Caco-2 (cell line): ENCODE data around the gene CD302. TPM values are rescaled to one million over a fixed set of nuclear protein-coding genes. Genes with fewer than 3 reads are reported as not detected.

Experiments used
- BruUV-seq: library from RNA; stranded (reverse); fragments of 400-500 nt; replicated peaks from 2 replicates; lab custom pipeline; 2021; lab: Mats Ljungman, UMichigan
- CTCF ChIA-PET: fragments of 300-600 bp; sonication (Branson Sonifier 250); formaldehyde crosslinking; loops from one replicate; lab custom pipeline; 2022; ENCODE audit warnings: antibody characterized with exemption; lab: Charles Lee
- POLR2A ChIA-PET: fragments of 300-600 bp; sonication (Branson Sonifier 250); formaldehyde crosslinking; loops from one replicate; lab custom pipeline; 2022; ENCODE audit warnings: antibody characterized with exemption; lab: Charles Lee
- DNase-seq, 2 experiments: peaks; one replicate each; pipeline versions ENCODE4 v3.0.0 to v3.0.0-alpha.2; 2020 to 2022
- H3K27me3 ChIP-seq: replicated peaks from 2 replicates; pipeline ENCODE4 v1.6.0; 2011; ENCODE audit warnings: low read length; ENCODE audit not compliant: control insufficient read depth, insufficient read depth
- H3K36me3 ChIP-seq: 2 replicates; pipeline ENCODE4 v1.5.1; 2011; ENCODE audit warnings: low read length; ENCODE audit not compliant: control insufficient read depth, insufficient read depth
- H3K4me1 ChIP-seq: fragments of 250-450 bp; sonication (Bioruptor Pico); 2 replicates; pipeline ENCODE4 v1.5.1; 2020; ENCODE audit warnings: mild to moderate bottlenecking
- H3K4me3 ChIP-seq: 2 replicates; pipeline ENCODE4 v1.5.1; 2011; ENCODE audit warnings: low read depth, mild to moderate bottlenecking, control low read depth, low read length
- H3K9me3 ChIP-seq: fragments of 250-450 bp; sonication (Bioruptor Pico); 2 replicates; pipeline ENCODE4 v1.5.1; 2020; ENCODE audit warnings: mild to moderate bottlenecking, moderate library complexity
- H3K27ac Mint-ChIP-seq: one replicate; pipeline ENCODE4 v1.8.0; 2022; ENCODE audit warnings: mixed read lengths; ENCODE audit not compliant: unreplicated experiment
- H3K27me3 Mint-ChIP-seq: one replicate; pipeline ENCODE4 v1.8.0; 2022; ENCODE audit warnings: mixed read lengths; ENCODE audit not compliant: insufficient read depth, unreplicated experiment
- H3K36me3 Mint-ChIP-seq: one replicate; pipeline ENCODE4 v1.8.0; 2022; ENCODE audit warnings: mild to moderate bottlenecking, mixed read lengths; ENCODE audit not compliant: insufficient read depth, unreplicated experiment
- H3K4me1 Mint-ChIP-seq: one replicate; pipeline ENCODE4 v1.8.0; 2022; ENCODE audit warnings: low read depth, mixed read lengths; ENCODE audit not compliant: unreplicated experiment
- H3K4me3 Mint-ChIP-seq: one replicate; pipeline ENCODE4 v1.8.0; 2022; ENCODE audit warnings: mild to moderate bottlenecking, moderate library complexity, mixed read lengths; ENCODE audit not compliant: unreplicated experiment
- H3K9me3 Mint-ChIP-seq: one replicate; pipeline ENCODE4 v1.8.0; 2022; ENCODE audit warnings: mixed read lengths; ENCODE audit not compliant: unreplicated experiment
- CTCF ChIP-seq, 2 experiments: fragments of 200-600 bp in 1 of 2; IDR thresholded peaks; 1 replicate in 1 of 2; 2 replicates in 1 of 2; pipeline versions ENCODE4 v1.5.1 to v1.8.0; 2011 to 2022; ENCODE audit warnings: antibody characterized with exemption in 1 of 2, control low read depth in 1 of 2, inconsistent platforms in 1 of 2, low read depth in 1 of 2, low read length in 1 of 2, mild to moderate bottlenecking in 1 of 2, moderate library complexity in 1 of 2; ENCODE audit not compliant: insufficient read depth in 1 of 2, severe bottlenecking in 1 of 2, unreplicated experiment in 1 of 2
- intact Hi-C: fragments of 100-400 bp; cut with micrococcal nuclease; formaldehyde crosslinking; loops from one replicate; pipeline ENCODE4 v1.10.0; 2022; ENCODE audit not compliant: unreplicated experiment
- total RNA-seq: library from RNA; stranded (reverse); gene quantifications from 2 replicates; pipeline ENCODE4 v1.2.3, GENCODE V29; 2022

Gene CD302
- total RNA-seq, 1 experiment from 2014 or later: 7.5 TPM

GRCh38 chr2:159737917-159738296, 60.1 kb downstream of the CD302 start:
- Mint-ChIP-seq H3K4me1 (no peaks in the 10 kb centered on the region), H3K9me3 (no peaks in the 10 kb centered on the region), H3K4me3 (no peak overlapping the region), H3K27ac (no peak overlapping the region), H3K27me3 (no peaks in the 10 kb centered on the region), H3K36me3 (peaks cover 74% of the 10 kb centered on the region)
- no TSS peak for BruUV-seq
- Histone ChIP-seq H3K27me3 (no peaks in the 10 kb centered on the region), H3K9me3 (no peaks in the 10 kb centered on the region), H3K4me1 (no peaks in the 10 kb centered on the region), H3K4me3 (no peak overlapping the region), H3K36me3 (peaks cover 10% of the 10 kb centered on the region)
- no peak for TF ChIP-seq CTCF (IDR thresholded peaks at IDR 0.05; ENCODE audit: insufficient read depth in 1 of 2, low read depth in 1 of 2, low read length in 1 of 2, severe bottlenecking in 1 of 2, unreplicated experiment in 1 of 2)
- intact Hi-C loops: no loop called here
- POLR2A ChIA-PET: no interaction called here
- DNase-seq: no peak
- CTCF ChIA-PET: no interaction called here

- Mint-ChIP-seq H3K9me3 (no peaks in the 10 kb centered on the region), H3K4me3 (no peak overlapping the region), H3K27ac (no peak overlapping the region), H3K4me1 (no peaks in the 10 kb centered on the region), H3K36me3 (peaks cover 73% of the 10 kb centered on the region), H3K27me3 (no peaks in the 10 kb centered on the region)
- H3K36me3 ChIP-seq: peaks cover 10% of the 10 kb centered on the region
- no peaks in the 10 kb centered on the region for H3K4me1 ChIP-seq
- intact Hi-C loops: no loop called here
- ChIA-PET CTCF (no interaction called here), POLR2A (no interaction called here)
- no peaks in the 10 kb centered on the region for H3K27me3 ChIP-seq
- H3K4me3 ChIP-seq: no peak overlapping the region
- BruUV-seq: no TSS peak
- DNase-seq: no peak
- H3K9me3 ChIP-seq: no peaks in the 10 kb centered on the region
- no peak for TF ChIP-seq CTCF (IDR thresholded peaks at IDR 0.05; ENCODE audit: insufficient read depth in 1 of 2, low read depth in 1 of 2, low read length in 1 of 2, severe bottlenecking in 1 of 2, unreplicated experiment in 1 of 2)
Observed at GRCh38 chr2:159737292-159737916, 60.6 kb downstream of the CD302 start.

GRCh38 chr2:159736048-159736447, 62.0 kb downstream of the CD302 start:
- no peak for DNase-seq
- CTCF ChIA-PET: no interaction called here
- no peak overlapping the region for H3K4me3 ChIP-seq
- H3K4me3 Mint-ChIP-seq: no peak overlapping the region
- no peak overlapping the region for H3K27ac Mint-ChIP-seq
- H3K27me3 Mint-ChIP-seq: no peaks in the 10 kb centered on the region
- no peaks in the 10 kb centered on the region for H3K4me1 Mint-ChIP-seq
- POLR2A ChIA-PET: interaction anchor here (0.5 kb wide), 1 partner anchor 79 kb away, joined by 4 read pairs; no protein-coding TSS in a partner anchor
- BruUV-seq: no TSS peak
- H3K9me3 ChIP-seq: no peaks in the 10 kb centered on the region
- H3K27me3 ChIP-seq: no peaks in the 10 kb centered on the region
- intact Hi-C loops: no loop called here
- no peaks in the 10 kb centered on the region for H3K9me3 Mint-ChIP-seq
- H3K36me3 Mint-ChIP-seq: peaks cover 78% of the 10 kb centered on the region
- H3K4me1 ChIP-seq: no peaks in the 10 kb centered on the region
- peaks cover 11% of the 10 kb centered on the region for H3K36me3 ChIP-seq
- no peak for TF ChIP-seq CTCF (IDR thresholded peaks at IDR 0.05; ENCODE audit: insufficient read depth in 1 of 2, low read depth in 1 of 2, low read length in 1 of 2, severe bottlenecking in 1 of 2, unreplicated experiment in 1 of 2)
